K562 (cell line): ENCODE results near the gene EXOC3. TPM values are rescaled to one million over a fixed set of nuclear protein-coding genes. Genes with fewer than 3 reads are reported as not detected.
A peak's percentile ranks its signal among the peaks of the same experiment; 100 is the strongest.

ENCODE experiments used
- ADNP ChIP-seq: fragments of 200-800 bp; sonication (Bioruptor generic); IDR thresholded peaks from 2 replicates; pipeline ENCODE4 v1.6.1; 2016; ENCODE audit warnings: missing genetic modification characterization, missing compliant biosample characterization
- AFF4 ChIP-seq: sonication (generic); formaldehyde crosslinking; IDR thresholded peaks from 2 replicates; pipeline ENCODE4 v1.8.0; 2023; ENCODE audit warnings: mild to moderate bottlenecking, missing genetic modification reagents
- DMBX1 ChIP-seq: fragments of 250-450 bp; sonication (Bioruptor Pico); IDR thresholded peaks from 2 replicates; pipeline ENCODE4 v1.8.0; 2022; ENCODE audit warnings: inconsistent platforms, mild to moderate bottlenecking, moderate library complexity, borderline replicate concordance
- GABPA ChIP-seq: fragments of 200-800 bp; sonication (Bioruptor generic); conservative IDR thresholded peaks from 2 replicates; pipeline ENCODE4 v1.6.1; 2016; ENCODE audit warnings: low read depth, missing genetic modification characterization, missing compliant biosample characterization
- GATAD2B ChIP-seq: fragments of 450-650 bp; IDR thresholded peaks from 2 replicates; pipeline ENCODE4 v1.6.1; 2017; ENCODE audit warnings: mild to moderate bottlenecking, borderline replicate concordance
- HNRNPUL1 ChIP-seq: fragments of 200-400 bp; formaldehyde crosslinking; IDR thresholded peaks from 2 replicates; pipeline ENCODE4 v1.6.1; 2017; ENCODE audit warnings: low read length
- MTA3 ChIP-seq: fragments of 450-650 bp; formaldehyde crosslinking; IDR thresholded peaks from 2 replicates; pipeline ENCODE4 v1.6.1; 2017; ENCODE audit warnings: mild to moderate bottlenecking, borderline replicate concordance
- NR4A1 ChIP-seq, 2 experiments: fragments of 250-450 bp in 1 of 2; fragments of 450-650 bp in 1 of 2; sonication (Bioruptor Pico) in 1 of 2; IDR thresholded peaks; 2 replicates each; pipeline versions ENCODE4 v1.4.0 to v1.6.1; 2016 to 2020; ENCODE audit warnings: mild to moderate bottlenecking in 2 of 2, missing compliant biosample characterization in 1 of 2, missing genetic modification characterization in 1 of 2, moderate library complexity in 1 of 2
- PBX2 ChIP-seq, 2 experiments: IDR thresholded peaks in 1 of 2; conservative IDR thresholded peaks in 1 of 2; 2 replicates each; pipeline ENCODE4 v1.6.1; 2016; ENCODE audit warnings: low read depth in 2 of 2, mild to moderate bottlenecking in 1 of 2, missing compliant biosample characterization in 1 of 2, missing genetic modification characterization in 1 of 2, moderate library complexity in 1 of 2
- PYGO2 ChIP-seq: fragments of 450-650 bp; IDR thresholded peaks from 2 replicates; pipeline ENCODE4 v1.6.1; 2016; ENCODE audit warnings: mild to moderate bottlenecking, missing genetic modification characterization, moderate library complexity, missing compliant biosample characterization
- RAD21 ChIP-seq, 2 experiments: fragments of 250-450 bp in 1 of 2; fragments of 450-650 bp in 1 of 2; sonication (Bioruptor Pico) in 1 of 2; formaldehyde crosslinking in 1 of 2; IDR thresholded peaks in 1 of 2; conservative IDR thresholded peaks in 1 of 2; 2 replicates each; pipeline versions ENCODE4 v1.4.0 to v1.8.0; 2020 to 2022; ENCODE audit warnings: mild to moderate bottlenecking in 2 of 2, moderate library complexity in 1 of 2
- STAG1 ChIP-seq: sonication (generic); formaldehyde crosslinking; IDR thresholded peaks from 2 replicates; pipeline ENCODE4 v1.5.0; 2020; ENCODE audit warnings: missing genetic modification reagents, borderline replicate concordance
- TEAD4 ChIP-seq, 2 experiments: sonication (generic) in 1 of 2; formaldehyde crosslinking in 1 of 2; IDR thresholded peaks; 2 replicates each; pipeline versions ENCODE4 v1.6.1 to v1.8.0; 2012 to 2022; ENCODE audit warnings: borderline replicate concordance in 1 of 2, inconsistent platforms in 1 of 2, low read length in 1 of 2, mild to moderate bottlenecking in 1 of 2, missing genetic modification reagents in 1 of 2
- ZNF124 ChIP-seq: sonication (generic); formaldehyde crosslinking; IDR thresholded peaks from 2 replicates; pipeline ENCODE4 v1.8.1; 2022; ENCODE audit warnings: missing genetic modification reagents
- ZNF282 ChIP-seq: sonication (generic); formaldehyde crosslinking; IDR thresholded peaks from 2 replicates; pipeline ENCODE4 v1.8.1; 2023; ENCODE audit warnings: missing genetic modification reagents
- ZNF41 ChIP-seq: fragments of 250-450 bp; sonication (Bioruptor Pico); conservative IDR thresholded peaks from 2 replicates; pipeline ENCODE4 v1.4.0; 2020; ENCODE audit warnings: mild to moderate bottlenecking
- ZZZ3 ChIP-seq: fragments of 450-650 bp; IDR thresholded peaks from 2 replicates; pipeline ENCODE4 v1.6.1; 2016; ENCODE audit warnings: antibody characterized with exemption, mild to moderate bottlenecking, moderate library complexity
- polyA plus RNA-seq, 8 experiments: library from polyadenylated mRNA; depleted of rRNA in 4 of 8; stranded (reverse) in 5 of 8; unstranded in 3 of 8; fragments of >200 nt; fragmentation: Nextera tagmentation in 2 of 8; fragmentation: Illumina TruSeq in 1 of 8; extraction: Ambion mirVana in 2 of 8; extraction: Trizol in 1 of 8; gene quantifications; 2 replicates each; pipeline versions ENCODE4 v1.2.1 to v1.2.3, GENCODE V29; 2011 to 2014; ENCODE audit warnings: inconsistent platforms in 1 of 8, missing spikeins in 1 of 8
- total RNA-seq, 7 experiments: library from RNA; depleted of rRNA in 6 of 7; stranded (reverse); fragments of >200 nt in 6 of 7; fragmentation: Illumina TruSeq in 2 of 7; extraction: Trizol in 2 of 7; gene quantifications; 2 replicates each; pipeline versions ENCODE4 v1.2.1 to v1.2.3, GENCODE V29; 2011 to 2021; ENCODE audit warnings: low replicate concordance in 1 of 7
- TF ChIP-seq, protein P1 (sequence below): fragments of 450-650 bp; IDR thresholded peaks from 2 replicates; pipeline ENCODE4 v1.6.1; 2016; ENCODE audit warnings: low read depth, mild to moderate bottlenecking, moderate library complexity

EXOC3 gene
- total and polyA plus RNA-seq, 9 of the 15 experiments (the other 6 are each of a cell fraction or from before 2014, with no cell fraction given): 1.4 to 41.9 (median 22.4) TPM

GRCh38 chr5:472656-473550 lies 29.9 kb downstream of the EXOC3 start (continued):
- TF ChIP-seq PBX2 (CRISPR knock-in tag; IDR thresholded peaks at IDR 0.05; ENCODE audit: low read depth): no peak
- TF ChIP-seq PBX2 (tag; conservative IDR thresholded peaks at IDR 0.05; ENCODE audit: low read depth): no peak
- no peak; the same call in 1 of the 2 replicates for TF ChIP-seq ZNF282
- 0 out of 2 replicates have a peak, but pooled peaks have one; percentile 13 for TF ChIP-seq GABPA (tag)
- peak; percentile 38; the same call in 1 of the 2 replicates for TF ChIP-seq MTA3
- no peak for TF ChIP-seq ZNF124 (CRISPR knock-in tag)
- TF ChIP-seq PYGO2 (tag): no peak
- peak; percentile 69 for TF ChIP-seq ZNF41 (CRISPR knock-in tag)
- TF ChIP-seq AFF4 (CRISPR knock-in tag): no peak
- 0 out of 2 replicates have a peak, but pooled peaks have one; percentile 25 for TF ChIP-seq TEAD4 (IDR thresholded peaks at IDR 0.05; ENCODE audit: low read length)
- TF ChIP-seq TEAD4 (CRISPR knock-in tag; IDR thresholded peaks at IDR 0.05; ENCODE audit: borderline replicate concordance): no peak; the same call in 1 of the 2 replicates
- TF ChIP-seq ADNP (tag): no peak
- TF ChIP-seq DMBX1 (CRISPR knock-in tag): peak; percentile 91
- TF ChIP-seq RAD21 (CRISPR knock-in tag; conservative IDR thresholded peaks at IDR 0.05 in 1 of 2, IDR thresholded peaks at IDR 0.05 in 1 of 2): no peak; a peak in 1 of 4 replicates
- no peak for TF ChIP-seq ZZZ3
- peak; percentile 41; the same call in 1 of the 2 replicates for TF ChIP-seq GATAD2B
- TF ChIP-seq HNRNPUL1: no peak
- TF ChIP-seq NR4A1 (CRISPR knock-in tag; IDR thresholded peaks at IDR 0.05): peak; percentile 95
- peak; percentile 75 for TF ChIP-seq NR4A1 (tag; IDR thresholded peaks at IDR 0.05)
- 0 out of 2 replicates have a peak, but pooled peaks have one; percentile 31 for TF ChIP-seq STAG1 (CRISPR knock-in tag)
- TF ChIP-seq, protein P1, sequence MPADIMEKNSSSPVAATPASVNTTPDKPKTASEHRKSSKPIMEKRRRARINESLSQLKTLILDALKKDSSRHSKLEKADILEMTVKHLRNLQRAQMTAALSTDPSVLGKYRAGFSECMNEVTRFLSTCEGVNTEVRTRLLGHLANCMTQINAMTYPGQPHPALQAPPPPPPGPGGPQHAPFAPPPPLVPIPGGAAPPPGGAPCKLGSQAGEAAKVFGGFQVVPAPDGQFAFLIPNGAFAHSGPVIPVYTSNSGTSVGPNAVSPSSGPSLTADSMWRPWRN: no peak
